SJCRH30 (cell line): Measurements from ENCODE around the gene VSTM2L. TPM values are rescaled to one million over a fixed set of nuclear protein-coding genes. Genes with fewer than 3 reads are reported as not detected.
"Not testable (repeated sequence)": the region's sequence is repeated elsewhere in the genome, so short reads cannot be mapped to it uniquely, and the experiment has no call there.

Experiments used
- DNase-seq, 2 experiments: peaks; one replicate each; pipeline ENCODE4 v3.0.0-alpha.2; 2015 to 2020
- H3K27ac ChIP-seq: fragments of 250-450 bp; sonication (Bioruptor Pico); 2 replicates; pipeline ENCODE4 v1.5.1; 2020; ENCODE audit warnings: mild to moderate bottlenecking, moderate library complexity
- H3K27me3 ChIP-seq: fragments of 250-450 bp; sonication (Bioruptor Pico); 2 replicates; pipeline ENCODE4 v1.5.1; 2020; ENCODE audit warnings: mild to moderate bottlenecking, moderate library complexity
- H3K36me3 ChIP-seq: fragments of 250-450 bp; sonication (Bioruptor Pico); 2 replicates; pipeline ENCODE4 v1.5.1; 2020; ENCODE audit warnings: mild to moderate bottlenecking, moderate library complexity
- H3K4me1 ChIP-seq: fragments of 250-450 bp; sonication (Bioruptor Pico); 2 replicates; pipeline ENCODE4 v1.5.1; 2020; ENCODE audit warnings: mild to moderate bottlenecking, moderate library complexity
- H3K4me3 ChIP-seq: fragments of 250-450 bp; sonication (Bioruptor Pico); 2 replicates; pipeline ENCODE4 v1.5.1; 2020; ENCODE audit warnings: mild to moderate bottlenecking, moderate library complexity
- H3K9me3 ChIP-seq: fragments of 250-450 bp; sonication (Bioruptor Pico); replicated peaks from 2 replicates; pipeline ENCODE4 v1.5.1; 2020; ENCODE audit warnings: mild to moderate bottlenecking, moderate library complexity
- total RNA-seq: library from RNA; depleted of rRNA; stranded (reverse); fragments of >200 nt; shearing (Covaris generic); gene quantifications from 2 replicates; pipeline ENCODE4 v1.2.3, GENCODE V29; 2014

VSTM2L gene
- total RNA-seq, 1 experiment from 2014 or later, result 0.22 TPM

DNA sequence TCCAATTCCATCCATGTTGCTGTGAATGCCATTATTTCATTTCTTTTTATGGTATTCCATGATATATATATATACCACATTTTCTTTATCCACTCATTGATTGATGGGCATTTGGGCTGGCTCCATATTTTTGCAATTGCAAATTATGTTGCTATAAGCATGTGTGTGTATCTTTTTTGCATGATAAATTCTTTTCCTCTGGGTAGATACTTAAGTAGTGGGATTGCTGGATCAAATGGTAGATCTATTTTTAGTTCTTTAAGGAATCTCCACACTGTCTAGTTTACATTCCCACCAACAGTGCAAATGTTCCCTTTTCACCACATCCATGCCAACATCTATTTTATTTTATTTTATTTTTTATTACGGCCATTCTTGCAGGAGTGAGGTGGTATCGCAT, 60.6 kb downstream of the VSTM2L start:
- not testable (repeated sequence) for H3K27me3 ChIP-seq, H3K27ac ChIP-seq, H3K4me3 ChIP-seq, H3K9me3 ChIP-seq, H3K36me3 ChIP-seq, DNase-seq, H3K4me1 ChIP-seq

DNA sequence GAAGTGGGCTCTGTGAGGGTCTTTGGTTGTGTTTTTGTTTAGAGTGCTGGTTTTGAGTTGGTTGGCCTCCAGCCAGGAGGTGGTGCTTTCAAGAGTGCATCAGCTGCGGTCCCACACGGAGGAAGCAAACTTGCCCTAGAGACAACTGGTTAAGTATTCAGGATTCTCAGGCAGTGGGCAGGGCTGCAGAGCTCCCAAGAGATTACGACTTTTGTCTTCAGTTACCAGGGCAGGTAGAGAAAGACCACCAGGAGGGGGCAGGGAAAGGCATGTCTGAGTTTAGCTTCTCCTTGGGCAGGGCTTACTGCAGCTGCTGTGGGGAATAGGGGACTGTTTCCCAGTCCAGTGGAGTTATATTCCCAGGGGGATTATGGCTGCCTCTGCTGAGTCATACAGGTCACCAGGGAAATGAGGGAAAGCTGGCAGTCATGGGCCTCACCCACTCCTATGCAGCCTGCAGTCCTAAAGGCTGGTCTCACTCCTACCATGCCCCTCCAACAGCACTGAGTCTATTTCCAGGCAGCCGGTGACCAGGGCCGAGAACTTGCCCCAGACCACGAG, 66.0 kb downstream of the VSTM2L start:
- Histone ChIP-seq H3K4me1 (peaks cover 14% of the 10 kb centered on the region), H3K9me3 (peaks cover 10% of the 10 kb centered on the region), H3K36me3 (no peaks in the 10 kb centered on the region), H3K4me3 (no peak overlapping the region), H3K27ac (no peak overlapping the region), H3K27me3 (no peaks in the 10 kb centered on the region)
- DNase-seq, result peak; percentile 92 to 94

- DNase-seq, result no peak
- Histone ChIP-seq H3K9me3 (peaks cover 10% of the 10 kb centered on the region), H3K27ac (no peak overlapping the region), H3K4me1 (peaks cover 14% of the 10 kb centered on the region), H3K36me3 (no peaks in the 10 kb centered on the region), H3K4me3 (no peak overlapping the region), H3K27me3 (no peaks in the 10 kb centered on the region)
Measured at GRCh38 chr20:37969949-37970855, 67.3 kb downstream of the VSTM2L start.

- H3K4me3 ChIP-seq, result no peak overlapping the region
- H3K27ac ChIP-seq, result no peak overlapping the region
- DNase-seq, result no peak
- H3K27me3 ChIP-seq, result no peaks in the 10 kb centered on the region
- H3K9me3 ChIP-seq, result peaks cover 10% of the 10 kb centered on the region
- H3K4me1 ChIP-seq, result peaks cover 14% of the 10 kb centered on the region
- no peaks in the 10 kb centered on the region for H3K36me3 ChIP-seq
Measured at GRCh38 chr20:37970856-37971245, 67.9 kb downstream of the VSTM2L start.

DNA sequence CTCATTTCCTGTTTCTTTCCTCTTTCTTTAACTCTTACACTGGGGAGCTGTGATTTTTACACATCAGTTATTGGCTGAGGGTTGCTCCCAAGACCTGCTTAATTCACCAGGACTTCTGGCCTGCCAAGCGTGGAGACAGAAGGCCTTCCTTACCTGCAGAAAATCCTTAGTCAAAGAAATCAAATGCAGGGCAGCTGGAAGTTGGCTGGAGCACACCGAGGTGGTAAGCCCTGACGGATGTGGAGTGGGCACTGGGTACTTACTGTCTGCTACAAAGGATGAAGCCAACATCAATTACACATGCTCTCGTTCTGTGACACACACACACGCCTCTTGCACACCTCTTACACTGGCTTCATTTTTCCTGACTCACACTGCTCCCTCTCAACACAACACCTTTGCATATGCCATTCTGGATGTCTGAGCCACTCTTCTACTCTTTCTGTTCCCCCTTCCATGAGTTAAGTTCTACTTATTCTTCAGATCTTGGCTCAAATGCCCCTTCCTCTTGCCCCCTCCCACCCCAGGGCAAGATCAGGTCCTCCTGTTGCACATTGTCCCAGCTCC, 68.7 kb downstream of the VSTM2L start:
- Histone ChIP-seq H3K36me3 (no peaks in the 10 kb centered on the region), H3K27me3 (no peaks in the 10 kb centered on the region), H3K4me3 (no peak overlapping the region), H3K9me3 (peaks cover 10% of the 10 kb centered on the region), H3K27ac (no peak overlapping the region), H3K4me1 (peaks cover 14% of the 10 kb centered on the region)
- no peak for DNase-seq

DNA sequence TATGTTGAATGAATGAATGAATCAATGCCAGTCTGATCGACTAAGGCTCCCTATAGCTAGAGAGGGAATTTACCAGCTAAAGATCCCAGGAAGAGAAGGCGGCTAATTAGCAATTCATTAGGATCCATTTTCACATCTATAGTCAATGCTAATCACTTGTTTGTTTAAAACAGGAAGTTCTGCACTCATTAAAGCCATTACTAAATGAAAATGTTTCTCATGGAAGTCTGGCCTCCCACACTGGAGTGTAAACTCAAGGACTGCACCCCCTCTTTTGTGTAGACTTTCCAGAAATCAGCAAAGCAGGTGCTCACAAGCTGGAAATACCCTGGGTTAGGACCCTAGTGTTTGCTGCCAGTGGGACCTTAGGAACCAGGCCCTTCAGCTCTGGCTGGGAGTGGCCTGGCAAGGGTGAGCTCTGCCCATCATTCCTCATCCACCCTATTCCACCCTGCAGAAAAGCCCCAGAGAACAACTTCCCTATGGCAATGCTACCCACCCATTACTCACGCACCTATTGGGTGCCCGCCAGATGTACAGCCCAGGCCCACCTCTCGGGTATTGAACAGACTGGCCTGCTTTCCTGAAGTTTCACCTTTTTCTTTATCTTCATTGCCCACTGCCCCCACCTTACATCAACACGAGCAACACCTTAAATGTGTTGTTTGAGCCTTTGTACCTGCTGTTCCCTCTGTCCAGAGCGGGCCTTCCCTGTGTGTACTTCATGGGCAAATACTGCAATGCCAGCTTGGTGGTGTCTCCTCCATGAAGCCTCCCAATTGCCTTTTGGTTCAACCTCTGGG, 69.5 kb downstream of the VSTM2L start:
- no peak overlapping the region for H3K27ac ChIP-seq
- H3K9me3 ChIP-seq, result peaks cover 5% of the 10 kb centered on the region
- H3K27me3 ChIP-seq, result no peaks in the 10 kb centered on the region; the same call in 1 of the 2 replicates
- H3K4me3 ChIP-seq, result no peak overlapping the region
- H3K36me3 ChIP-seq, result no peaks in the 10 kb centered on the region
- DNase-seq, result no peak
- peaks cover 14% of the 10 kb centered on the region for H3K4me1 ChIP-seq

DNA sequence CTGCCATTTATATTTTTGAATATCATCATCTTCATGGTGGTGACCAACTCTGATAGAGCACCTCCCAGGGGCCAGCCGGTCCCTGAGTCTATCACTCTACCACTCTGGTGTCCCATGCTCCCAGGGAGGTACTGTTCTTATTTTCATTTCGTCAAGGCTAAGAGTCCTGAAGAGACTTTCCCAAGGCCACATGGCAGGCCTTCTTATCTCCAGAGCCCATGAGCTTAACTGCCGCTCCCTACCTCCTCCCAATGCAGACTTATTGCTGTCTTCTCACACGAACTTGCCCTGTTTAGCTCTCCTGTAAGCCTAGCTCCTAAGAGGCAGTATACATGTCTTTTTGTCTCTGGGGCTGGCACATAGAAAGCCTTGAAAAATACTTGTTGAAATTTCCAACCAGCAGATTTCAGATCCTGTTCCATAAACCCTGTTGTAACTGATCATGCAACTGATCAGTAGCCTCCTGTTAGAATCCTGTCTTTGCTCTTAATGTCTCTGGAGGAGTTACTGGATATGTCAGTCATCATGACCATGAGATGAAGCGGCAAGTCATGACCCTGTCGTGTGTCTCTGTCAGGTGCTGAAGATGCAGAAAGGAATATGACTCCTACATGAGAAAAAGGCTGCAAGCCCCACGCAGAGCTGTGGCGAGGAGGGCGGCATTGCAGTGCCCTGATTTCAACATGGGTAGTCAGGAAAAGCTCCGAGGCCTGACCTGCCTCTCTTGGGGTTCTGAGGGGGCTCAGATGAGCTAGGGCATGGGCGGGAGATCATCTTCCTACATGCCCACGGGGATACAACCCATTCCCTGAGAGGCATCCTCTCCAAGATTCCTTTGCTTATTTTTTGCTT, 70.4 kb downstream of the VSTM2L start:
- H3K36me3 ChIP-seq, result no peaks in the 10 kb centered on the region
- H3K27ac ChIP-seq, result no peak overlapping the region

DNA sequence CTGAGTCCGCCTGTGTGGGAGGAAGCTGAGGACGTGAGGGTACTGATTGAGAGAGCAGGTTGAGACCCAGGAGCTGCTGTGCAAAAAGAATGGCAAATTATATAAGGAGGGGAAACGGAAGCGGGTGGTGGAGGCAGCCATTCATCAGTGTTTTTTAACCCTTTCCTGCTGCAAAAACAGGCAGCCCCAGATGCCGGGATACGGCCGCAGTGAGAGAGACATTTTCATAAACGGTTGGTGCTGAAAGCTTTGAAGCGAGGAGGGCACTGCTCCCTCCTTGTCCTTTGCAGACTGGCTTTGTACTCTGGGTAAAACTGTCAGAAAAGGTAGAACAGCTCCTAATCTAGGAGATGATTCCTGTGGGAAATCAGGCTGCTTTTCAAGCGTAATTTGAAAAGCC, 74.0 kb downstream of the VSTM2L start:
- Histone ChIP-seq H3K27ac (no peak overlapping the region), H3K27me3 (no peaks in the 10 kb centered on the region; the same call in 1 of the 2 replicates), H3K4me3 (no peak overlapping the region), H3K4me1 (no peaks in the 10 kb centered on the region), H3K36me3 (peaks cover 4% of the 10 kb centered on the region; the same call in 1 of the 2 replicates), H3K9me3 (no peaks in the 10 kb centered on the region)
- no peak for DNase-seq

More for the DNA sequence above, 70.4 kb downstream of the VSTM2L start:
- no peak overlapping the region for H3K4me3 ChIP-seq
- H3K9me3 ChIP-seq, result no peaks in the 10 kb centered on the region
- DNase-seq, result no peak
- H3K27me3 ChIP-seq, result no peaks in the 10 kb centered on the region; the same call in 1 of the 2 replicates
- peaks cover 14% of the 10 kb centered on the region for H3K4me1 ChIP-seq

DNA sequence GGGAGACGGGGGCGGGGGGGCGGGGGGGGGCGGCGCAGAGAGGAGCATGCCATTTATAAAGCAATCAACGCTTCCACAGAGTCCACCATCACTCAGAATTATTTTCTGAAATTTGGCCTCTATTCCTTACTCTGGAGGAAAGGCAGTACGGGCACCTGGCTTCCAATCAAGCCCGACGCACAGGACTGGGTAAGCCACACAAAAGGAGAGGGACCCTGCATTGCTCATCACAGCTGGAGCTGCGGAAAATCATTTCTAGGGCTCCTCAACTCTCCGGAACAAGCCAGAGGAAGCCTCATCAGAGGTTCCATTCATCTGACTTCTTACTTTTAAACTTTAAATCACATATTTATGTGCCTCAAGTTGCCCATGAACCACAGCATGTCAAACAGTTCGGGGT, 74.4 kb downstream of the VSTM2L start:
- no peak for DNase-seq
- no peaks in the 10 kb centered on the region for H3K4me1 ChIP-seq
- H3K27ac ChIP-seq, result no peak overlapping the region
- peaks cover 4% of the 10 kb centered on the region; the same call in 1 of the 2 replicates for H3K36me3 ChIP-seq
- no peaks in the 10 kb centered on the region for H3K9me3 ChIP-seq
- H3K27me3 ChIP-seq, result no peaks in the 10 kb centered on the region; the same call in 1 of the 2 replicates
- H3K4me3 ChIP-seq, result no peak overlapping the region

GRCh38 chr20:37977786-37978185, 74.9 kb downstream of the VSTM2L start:
- Histone ChIP-seq H3K27ac (no peak overlapping the region), H3K4me1 (no peaks in the 10 kb centered on the region)
- DNase-seq, result no peak

GRCh38 chr20:37979021-37979985, 76.4 kb downstream of the VSTM2L start:
- Histone ChIP-seq H3K4me1 (no peaks in the 10 kb centered on the region), H3K9me3 (no peaks in the 10 kb centered on the region), H3K27ac (no peak overlapping the region), H3K4me3 (no peak overlapping the region), H3K27me3 (no peaks in the 10 kb centered on the region; the same call in 1 of the 2 replicates), H3K36me3 (peaks cover 7% of the 10 kb centered on the region)
- DNase-seq, result no peak

More at GRCh38 chr20:37977786-37978185, 74.9 kb downstream of the VSTM2L start:
- no peak overlapping the region for H3K4me3 ChIP-seq
- H3K36me3 ChIP-seq, result peaks cover 4% of the 10 kb centered on the region; the same call in 1 of the 2 replicates
- H3K27me3 ChIP-seq, result no peaks in the 10 kb centered on the region; the same call in 1 of the 2 replicates
- H3K9me3 ChIP-seq, result no peaks in the 10 kb centered on the region

DNA sequence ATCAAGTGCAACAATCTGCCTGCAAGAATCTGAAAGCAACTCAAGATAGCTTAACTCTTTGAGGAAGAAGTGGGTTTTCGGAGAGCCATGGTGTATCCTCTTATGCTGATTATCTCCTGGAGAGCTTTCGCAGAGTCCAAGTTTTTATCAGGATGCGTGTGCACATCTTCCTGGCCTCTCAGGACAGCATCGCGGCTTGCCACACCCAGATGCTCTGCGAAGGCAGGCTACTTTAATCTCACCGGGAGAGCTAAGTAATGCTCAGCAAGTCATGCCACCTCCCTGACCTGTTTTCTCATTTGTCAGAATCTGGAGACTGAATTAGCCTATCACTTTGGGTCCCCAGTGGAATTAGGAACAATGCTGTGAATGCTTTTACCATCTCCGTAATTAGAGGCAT, 77.5 kb downstream of the VSTM2L start:
- Histone ChIP-seq H3K27me3 (no peaks in the 10 kb centered on the region; the same call in 1 of the 2 replicates), H3K4me1 (no peaks in the 10 kb centered on the region), H3K4me3 (no peak overlapping the region), H3K36me3 (peaks cover 7% of the 10 kb centered on the region), H3K9me3 (no peaks in the 10 kb centered on the region), H3K27ac (no peak overlapping the region)
- no peak for DNase-seq

DNA sequence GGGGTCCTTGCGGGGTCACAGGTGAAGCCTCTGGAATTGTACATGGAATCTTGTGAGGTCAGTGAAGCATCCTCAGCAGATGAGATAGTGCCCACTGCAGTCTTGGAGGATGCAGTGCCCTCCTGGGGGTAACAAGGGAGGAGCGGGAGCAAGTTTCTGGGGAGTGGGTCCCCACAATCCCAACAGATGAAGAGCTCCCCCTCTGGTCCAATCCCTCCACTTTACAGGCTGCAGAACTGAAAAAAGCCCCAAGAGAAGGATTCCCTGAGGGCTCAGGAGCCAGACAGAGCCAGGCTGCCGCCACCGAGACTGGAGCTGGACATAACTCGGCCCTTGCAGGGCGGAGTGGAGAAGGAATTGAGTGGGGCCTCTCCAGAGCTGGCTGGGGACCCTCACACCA, 77.9 kb downstream of the VSTM2L start:
- Histone ChIP-seq H3K4me3 (no peak overlapping the region), H3K36me3 (peaks cover 7% of the 10 kb centered on the region), H3K9me3 (no peaks in the 10 kb centered on the region), H3K27me3 (no peaks in the 10 kb centered on the region; the same call in 1 of the 2 replicates), H3K27ac (no peak overlapping the region), H3K4me1 (no peaks in the 10 kb centered on the region)
- DNase-seq, result no peak
